ENCODE data around the gene PKD1L1. TPM values are rescaled to one million over a fixed set of nuclear protein-coding genes. Genes with fewer than 3 reads are reported as not detected.

PKD1L1 gene, protein sequence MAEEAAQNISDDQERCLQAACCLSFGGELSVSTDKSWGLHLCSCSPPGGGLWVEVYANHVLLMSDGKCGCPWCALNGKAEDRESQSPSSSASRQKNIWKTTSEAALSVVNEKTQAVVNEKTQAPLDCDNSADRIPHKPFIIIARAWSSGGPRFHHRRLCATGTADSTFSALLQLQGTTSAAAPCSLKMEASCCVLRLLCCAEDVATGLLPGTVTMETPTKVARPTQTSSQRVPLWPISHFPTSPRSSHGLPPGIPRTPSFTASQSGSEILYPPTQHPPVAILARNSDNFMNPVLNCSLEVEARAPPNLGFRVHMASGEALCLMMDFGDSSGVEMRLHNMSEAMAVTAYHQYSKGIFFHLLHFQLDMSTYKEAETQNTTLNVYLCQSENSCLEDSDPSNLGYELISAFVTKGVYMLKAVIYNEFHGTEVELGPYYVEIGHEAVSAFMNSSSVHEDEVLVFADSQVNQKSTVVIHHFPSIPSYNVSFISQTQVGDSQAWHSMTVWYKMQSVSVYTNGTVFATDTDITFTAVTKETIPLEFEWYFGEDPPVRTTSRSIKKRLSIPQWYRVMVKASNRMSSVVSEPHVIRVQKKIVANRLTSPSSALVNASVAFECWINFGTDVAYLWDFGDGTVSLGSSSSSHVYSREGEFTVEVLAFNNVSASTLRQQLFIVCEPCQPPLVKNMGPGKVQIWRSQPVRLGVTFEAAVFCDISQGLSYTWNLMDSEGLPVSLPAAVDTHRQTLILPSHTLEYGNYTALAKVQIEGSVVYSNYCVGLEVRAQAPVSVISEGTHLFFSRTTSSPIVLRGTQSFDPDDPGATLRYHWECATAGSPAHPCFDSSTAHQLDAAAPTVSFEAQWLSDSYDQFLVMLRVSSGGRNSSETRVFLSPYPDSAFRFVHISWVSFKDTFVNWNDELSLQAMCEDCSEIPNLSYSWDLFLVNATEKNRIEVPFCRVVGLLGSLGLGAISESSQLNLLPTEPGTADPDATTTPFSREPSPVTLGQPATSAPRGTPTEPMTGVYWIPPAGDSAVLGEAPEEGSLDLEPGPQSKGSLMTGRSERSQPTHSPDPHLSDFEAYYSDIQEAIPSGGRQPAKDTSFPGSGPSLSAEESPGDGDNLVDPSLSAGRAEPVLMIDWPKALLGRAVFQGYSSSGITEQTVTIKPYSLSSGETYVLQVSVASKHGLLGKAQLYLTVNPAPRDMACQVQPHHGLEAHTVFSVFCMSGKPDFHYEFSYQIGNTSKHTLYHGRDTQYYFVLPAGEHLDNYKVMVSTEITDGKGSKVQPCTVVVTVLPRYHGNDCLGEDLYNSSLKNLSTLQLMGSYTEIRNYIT (N-terminal part only)
- polyA plus RNA-seq (0.01 to 0.31 TPM (median 0.04 TPM) in 3 replicates), polyA minus RNA-seq (0.10 to 0.13 TPM in 2 of 3 replicates, not detected in the other)
- polyA plus RNA-seq (2011; ENCODE audit: low read depth), result 0.15 TPM
- polyA plus RNA-seq (2011; cell fraction: cytosol; rRNA removed), result 0.01 and 0.03 TPM in 2 replicates
- polyA plus RNA-seq (2011; cell fraction: nucleus; rRNA removed), result 0.17 and 0.18 TPM in 2 replicates
- polyA plus RNA-seq (2012; ENCODE audit: low replicate concordance), result 0.20 TPM in 1 of 2 replicates, not detected in the other
- polyA minus RNA-seq (2011; cell fraction: cytosol; rRNA and poly(A)+ RNA removed), result not detected
- polyA minus RNA-seq (2011; cell fraction: nucleus; rRNA and poly(A)+ RNA removed), result 0.21 and 0.23 TPM in 2 replicates

DNA sequence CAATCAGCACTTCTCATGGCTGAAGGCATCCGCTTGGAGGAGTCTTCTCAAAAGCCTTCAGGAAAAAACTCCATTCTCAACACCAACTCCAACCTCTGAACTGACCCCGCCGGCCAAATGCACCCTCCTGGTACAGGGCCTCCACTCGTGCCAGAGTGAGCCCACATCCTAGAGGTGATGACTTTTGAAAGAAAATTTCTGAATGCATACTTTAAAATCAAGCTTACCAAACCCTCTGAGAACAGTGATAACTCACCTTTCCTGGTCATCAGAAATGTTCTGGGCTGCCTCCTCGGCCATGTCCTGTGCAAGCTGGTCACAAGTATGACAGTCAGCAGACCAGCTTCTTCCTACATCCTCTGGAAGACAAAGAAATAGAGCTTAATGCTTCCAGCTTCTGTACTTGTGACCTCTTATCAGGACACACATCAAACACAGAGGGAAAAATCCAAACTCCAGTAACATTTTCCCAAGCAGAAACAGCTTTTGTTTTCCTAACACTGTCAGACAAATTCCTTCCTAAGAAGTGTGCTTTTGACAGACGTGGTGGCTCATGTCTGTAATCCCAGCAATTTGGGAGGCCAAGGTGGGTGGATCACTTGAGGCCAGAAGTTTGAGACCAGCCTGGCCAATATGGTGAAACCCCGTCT, at the start of gene PKD1L1:
Gene PKD1L1, minus strand, starts transcription at position 326 of the 650 bp plus-strand sequence. Its CDS starts 26 bp downstream, at position 300.
- no peaks in the 10 kb centered on the region for H3K79me2 ChIP-seq (ENCODE audit: control insufficient read depth, insufficient read depth, low read length)
- H3K4me1 ChIP-seq (ENCODE audit: control insufficient read depth, extremely low read depth, insufficient read depth, low read length), result peaks cover 6% of the 10 kb centered on the region
- FAIRE-seq (no peak), DNase-seq (ENCODE audit: low read depth, low spot score) (no peak)
- no peaks in the 10 kb centered on the region for H3K36me3 ChIP-seq (ENCODE audit: control insufficient read depth in 2 of 2, extremely low read depth in 1 of 2, insufficient read depth in 2 of 2, low read length in 2 of 2)
- TF ChIP-seq EZH2 (IDR thresholded peaks at IDR 0.05; ENCODE audit: low read length), result no peak
- TF ChIP-seq, protein P1, sequence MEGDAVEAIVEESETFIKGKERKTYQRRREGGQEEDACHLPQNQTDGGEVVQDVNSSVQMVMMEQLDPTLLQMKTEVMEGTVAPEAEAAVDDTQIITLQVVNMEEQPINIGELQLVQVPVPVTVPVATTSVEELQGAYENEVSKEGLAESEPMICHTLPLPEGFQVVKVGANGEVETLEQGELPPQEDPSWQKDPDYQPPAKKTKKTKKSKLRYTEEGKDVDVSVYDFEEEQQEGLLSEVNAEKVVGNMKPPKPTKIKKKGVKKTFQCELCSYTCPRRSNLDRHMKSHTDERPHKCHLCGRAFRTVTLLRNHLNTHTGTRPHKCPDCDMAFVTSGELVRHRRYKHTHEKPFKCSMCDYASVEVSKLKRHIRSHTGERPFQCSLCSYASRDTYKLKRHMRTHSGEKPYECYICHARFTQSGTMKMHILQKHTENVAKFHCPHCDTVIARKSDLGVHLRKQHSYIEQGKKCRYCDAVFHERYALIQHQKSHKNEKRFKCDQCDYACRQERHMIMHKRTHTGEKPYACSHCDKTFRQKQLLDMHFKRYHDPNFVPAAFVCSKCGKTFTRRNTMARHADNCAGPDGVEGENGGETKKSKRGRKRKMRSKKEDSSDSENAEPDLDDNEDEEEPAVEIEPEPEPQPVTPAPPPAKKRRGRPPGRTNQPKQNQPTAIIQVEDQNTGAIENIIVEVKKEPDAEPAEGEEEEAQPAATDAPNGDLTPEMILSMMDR (optimal IDR thresholded peaks at IDR 0.05 in 1 of 3, IDR thresholded peaks at IDR 0.05 in 1 of 3, conservative IDR thresholded peaks at IDR 0.05 in 1 of 3; ENCODE audit: extremely low read depth in 1 of 3, insufficient read depth in 2 of 3, low read length in 3 of 3), result no peak
- no peak within 1 kb of the TSS for H3K4me2 ChIP-seq (ENCODE audit: control insufficient read depth, extremely low read depth, insufficient read depth, low read depth, low read length)
- no peak within 1 kb of the TSS for H2AFZ ChIP-seq (ENCODE audit: control insufficient read depth, low read length)
- no peaks in the 10 kb centered on the region for H3K9me1 ChIP-seq (ENCODE audit: control insufficient read depth, extremely low read depth, insufficient read depth, low read length)
- no peak within 1 kb of the TSS for H3K4me3 ChIP-seq (ENCODE audit: control insufficient read depth in 2 of 3, extremely low read depth in 1 of 3, insufficient read depth in 2 of 3, low read depth in 1 of 3, low read length in 3 of 3)
- no peaks in the 10 kb centered on the region for H3K27me3 ChIP-seq (ENCODE audit: control insufficient read depth, extremely low read depth, insufficient read depth, low read length)
- no peaks in the 10 kb centered on the region for H3K9me3 ChIP-seq (ENCODE audit: control insufficient read depth, low read depth, low read length)
- H3K9ac ChIP-seq (ENCODE audit: control insufficient read depth, extremely low read depth, insufficient read depth, low read length), result no peak within 1 kb of the TSS
- no peak within 1 kb of the TSS for H3K27ac ChIP-seq (ENCODE audit: control insufficient read depth, insufficient read depth, low read length)
- H4K20me1 ChIP-seq (ENCODE audit: control insufficient read depth, extremely low read depth, insufficient read depth, low read length), result no peaks in the 10 kb centered on the region
- dilution Hi-C loops (cut with MboI; ENCODE audit: extremely low pct_ligation_motif_present, low sequenced_read_pairs), result no loop called here
